Activated CD4-positive, CD25-positive, alpha-beta regulatory T cell treated with anti-CD3 and anti-CD28 coated beads, Interleukin-2, amount 50 U/mL, for 72 hours (primary cell): ENCODE data around the gene CCBE1.
"Not testable (repeated sequence)": the region's sequence is repeated elsewhere in the genome, so short reads cannot be mapped to it uniquely, and the experiment has no call there.

Experiments
- DNase-seq: peaks from one replicate; pipeline ENCODE4 v3.0.0; 2021

The CCBE1 gene

GRCh38 chr18:59650266-59650820, 46.9 kb downstream of the CCBE1 start:
- DNase-seq: no peak

- no peak for DNase-seq
Observed at GRCh38 chr18:59649591-59649990, 47.6 kb downstream of the CCBE1 start.

- DNase-seq: not testable (repeated sequence)
Observed at GRCh38 chr18:59648469-59648868, 48.8 kb downstream of the CCBE1 start.

- no peak for DNase-seq
Observed at GRCh38 chr18:59646963-59647307, 50.3 kb downstream of the CCBE1 start.

- no peak for DNase-seq
Observed at GRCh38 chr18:59646228-59646962, 50.8 kb downstream of the CCBE1 start.

- DNase-seq: no peak
Observed at GRCh38 chr18:59643740-59644139, 53.5 kb downstream of the CCBE1 start.

- DNase-seq: no peak
Observed at GRCh38 chr18:59640721-59641120, 56.5 kb downstream of the CCBE1 start.

- no peak for DNase-seq
Observed at GRCh38 chr18:59639821-59640220, 57.4 kb downstream of the CCBE1 start.

- no peak for DNase-seq
Observed at GRCh38 chr18:59639136-59639535, 58.1 kb downstream of the CCBE1 start.

- no peak for DNase-seq
Observed at GRCh38 chr18:59633961-59634485, 63.2 kb downstream of the CCBE1 start.

GRCh38 chr18:59633317-59633716, 63.9 kb downstream of the CCBE1 start:
- DNase-seq: no peak

GRCh38 chr18:59631583-59632181, 65.5 kb downstream of the CCBE1 start:
- DNase-seq: no peak

- no peak for DNase-seq
Observed at GRCh38 chr18:59629894-59630293, 67.3 kb downstream of the CCBE1 start.

- no peak for DNase-seq
Observed at GRCh38 chr18:59628995-59629394, 68.2 kb downstream of the CCBE1 start.

GRCh38 chr18:59627414-59627813, 69.8 kb downstream of the CCBE1 start:
- DNase-seq: no peak

GRCh38 chr18:59624369-59624765, 72.9 kb downstream of the CCBE1 start:
- no peak for DNase-seq

- DNase-seq: no peak
Observed at GRCh38 chr18:59623456-59624368, 73.5 kb downstream of the CCBE1 start.

GRCh38 chr18:59621027-59621426, 76.2 kb downstream of the CCBE1 start:
- no peak for DNase-seq

GRCh38 chr18:59620381-59620780, 76.8 kb downstream of the CCBE1 start:
- no peak for DNase-seq

- no peak for DNase-seq
Observed at GRCh38 chr18:59619816-59620215, 77.4 kb downstream of the CCBE1 start.

- DNase-seq: no peak
Observed at GRCh38 chr18:59617468-59617932, 79.7 kb downstream of the CCBE1 start.

GRCh38 chr18:59616501-59616900, 80.7 kb downstream of the CCBE1 start:
- no peak for DNase-seq

GRCh38 chr18:59613903-59614302, 83.3 kb downstream of the CCBE1 start:
- DNase-seq: no peak
